HG03139 (cell line): ENCODE results near the gene LTBP3.

Source experiments
- ATAC-seq: cut with Tn5 transposase; IDR thresholded peaks from one replicate; pipeline ENCODE4 v1.9.1; 2021; ENCODE audit not compliant: unreplicated experiment

The LTBP3 gene

DNA sequence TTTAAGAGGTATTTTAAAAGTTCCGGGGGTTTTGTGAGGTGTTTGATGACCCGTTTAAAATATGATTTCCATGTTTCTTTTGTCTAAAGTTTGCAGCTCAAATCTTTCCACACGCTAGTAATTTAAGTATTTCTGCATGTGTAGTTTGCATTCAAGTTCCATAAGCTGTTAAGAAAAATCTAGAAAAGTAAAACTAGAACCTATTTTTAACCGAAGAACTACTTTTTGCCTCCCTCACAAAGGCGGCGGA, 59.5 kb downstream of the LTBP3 start:
- no peak for ATAC-seq

DNA sequence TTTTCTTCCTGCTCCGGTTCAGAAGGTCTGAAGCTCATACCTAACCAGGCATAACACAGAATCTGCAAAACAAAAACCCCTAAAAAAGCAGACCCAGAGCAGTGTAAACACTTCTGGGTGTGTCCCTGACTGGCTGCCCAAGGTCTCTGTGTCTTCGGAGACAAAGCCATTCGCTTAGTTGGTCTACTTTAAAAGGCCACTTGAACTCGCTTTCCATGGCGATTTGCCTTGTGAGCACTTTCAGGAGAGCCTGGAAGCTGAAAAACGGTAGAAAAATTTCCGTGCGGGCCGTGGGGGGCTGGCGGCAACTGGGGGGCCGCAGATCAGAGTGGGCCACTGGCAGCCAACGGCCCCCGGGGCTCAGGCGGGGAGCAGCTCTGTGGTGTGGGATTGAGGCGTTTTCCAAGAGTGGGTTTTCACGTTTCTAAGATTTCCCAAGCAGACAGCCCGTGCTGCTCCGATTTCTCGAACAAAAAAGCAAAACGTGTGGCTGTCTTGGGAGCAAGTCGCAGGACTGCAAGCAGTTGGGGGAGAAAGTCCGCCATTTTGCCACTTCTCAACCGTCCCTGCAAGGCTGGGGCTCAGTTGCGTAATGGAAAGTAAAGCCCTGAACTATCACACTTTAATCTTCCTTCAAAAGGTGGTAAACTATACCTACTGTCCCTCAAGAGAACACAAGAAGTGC, 60.0 kb downstream of the LTBP3 start:
- no peak for ATAC-seq

DNA sequence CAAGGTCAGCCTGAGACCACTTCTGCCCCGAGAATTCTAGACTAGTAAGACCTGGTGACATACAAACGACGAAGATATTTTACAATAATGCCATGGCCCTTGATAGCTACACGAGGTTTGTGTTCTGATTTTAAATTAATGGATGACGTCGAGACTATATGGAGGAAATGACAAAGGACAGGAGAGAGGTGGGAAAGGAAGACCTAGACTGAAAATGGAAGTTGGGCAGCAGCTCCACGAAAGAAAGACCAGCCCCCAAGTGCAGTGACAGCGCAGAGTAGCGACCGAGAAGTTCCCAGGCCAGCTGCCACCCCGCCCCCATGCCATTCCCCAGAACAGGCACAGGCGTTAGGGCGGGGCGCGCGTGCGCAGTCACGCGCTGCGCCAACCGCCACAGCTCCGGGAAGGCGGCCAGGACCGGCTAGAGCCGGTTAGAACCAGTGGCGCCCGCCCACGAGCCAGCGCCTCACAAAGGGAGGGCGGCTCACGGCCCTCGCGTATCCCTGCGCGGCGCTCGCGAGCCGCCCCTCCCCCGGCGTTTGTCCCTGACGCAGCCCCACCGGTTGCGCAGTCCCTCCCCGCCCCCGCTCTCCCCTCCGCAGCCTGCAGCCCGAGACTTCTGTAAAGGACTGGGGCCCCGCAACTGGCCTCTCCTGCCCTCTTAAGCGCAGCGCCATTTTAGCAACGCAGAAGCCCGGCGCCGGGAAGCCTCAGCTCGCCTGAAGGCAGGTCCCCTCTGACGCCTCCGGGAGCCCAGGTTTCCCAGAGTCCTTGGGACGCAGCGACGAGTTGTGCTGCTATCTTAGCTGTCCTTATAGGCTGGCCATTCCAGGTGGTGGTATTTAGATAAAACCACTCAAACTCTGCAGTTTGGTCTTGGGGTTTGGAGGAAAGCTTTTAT, 60.8 kb downstream of the LTBP3 start:
- ATAC-seq: peak; percentile 59

DNA sequence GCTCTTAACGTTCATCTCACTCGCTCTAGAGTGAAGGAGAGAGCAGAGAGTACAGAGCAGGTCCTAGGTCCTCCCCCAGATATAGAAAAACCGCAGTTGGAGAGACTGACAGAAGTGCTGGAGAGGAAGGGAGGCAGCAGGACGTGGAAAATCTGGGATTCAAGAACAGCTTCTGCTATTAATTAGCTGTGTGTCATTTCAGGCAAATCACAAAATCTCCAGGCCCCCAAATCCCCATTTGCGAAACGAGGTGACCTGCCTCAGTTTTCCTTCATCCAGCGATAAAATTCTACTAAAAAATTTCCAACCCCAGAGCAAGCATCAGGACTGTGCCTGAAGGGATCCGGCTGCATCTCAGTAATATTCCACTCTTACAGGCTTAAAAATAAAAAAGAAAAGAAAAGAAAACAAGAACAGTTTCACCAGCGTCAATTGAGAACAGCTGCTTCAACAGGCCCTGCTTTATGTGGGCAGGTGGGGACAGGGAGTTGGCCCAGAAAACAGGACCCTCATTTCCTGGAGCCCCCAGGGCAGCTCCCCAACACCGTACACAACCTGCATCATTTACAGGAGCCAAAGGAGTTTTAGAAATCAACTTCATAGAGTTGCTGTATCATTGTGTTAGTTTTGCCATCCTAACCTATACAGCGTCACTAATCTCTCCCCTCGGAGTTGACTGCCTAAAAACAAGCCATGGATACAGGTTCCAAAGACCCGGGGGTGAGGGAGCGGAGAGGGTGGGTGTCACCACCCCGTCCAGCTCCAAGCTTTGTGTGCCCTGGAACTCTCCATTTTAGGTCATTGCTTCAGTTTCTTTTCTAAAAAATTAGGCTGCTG, 61.6 kb downstream of the LTBP3 start:
- no peak for ATAC-seq

DNA sequence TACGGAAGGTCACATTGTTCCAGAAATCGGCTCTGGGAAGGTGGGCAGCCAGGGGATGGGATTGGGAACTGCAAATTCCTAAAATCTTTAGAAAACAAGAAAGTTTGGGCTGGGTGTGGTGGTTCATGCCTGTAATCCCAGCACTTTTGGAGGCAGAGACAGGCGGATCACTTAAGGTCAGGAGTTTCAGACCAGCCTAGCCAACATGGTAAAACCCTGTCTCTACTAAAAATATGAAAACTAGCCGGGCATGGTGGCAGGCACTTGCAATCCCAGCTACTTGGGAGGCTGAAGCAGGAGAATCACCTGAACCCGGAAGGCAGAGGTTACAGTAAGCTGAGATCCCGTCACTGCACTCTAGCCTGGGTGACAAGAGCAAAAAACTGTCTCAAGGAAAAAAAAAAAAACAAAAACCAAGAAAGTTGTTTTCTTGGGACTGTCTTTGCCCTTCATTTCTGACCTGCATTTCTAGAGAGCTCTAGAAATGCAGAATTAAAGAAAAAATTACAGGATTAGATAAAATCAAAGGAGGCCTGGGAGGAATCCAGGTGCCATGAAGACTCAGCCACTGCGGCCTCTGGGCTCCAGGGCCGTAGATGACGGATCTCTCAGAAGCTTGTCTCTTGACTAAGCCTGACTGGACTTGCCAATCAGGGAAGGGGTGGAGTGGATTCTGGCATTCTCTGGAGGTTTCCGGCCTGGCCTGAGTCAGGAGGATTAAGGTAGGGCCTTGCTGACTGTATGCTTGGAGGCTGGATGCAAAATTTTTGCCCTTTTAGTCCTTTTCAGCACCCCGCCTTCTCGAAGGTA, 64.6 kb downstream of the LTBP3 start:
- no peak for ATAC-seq

DNA sequence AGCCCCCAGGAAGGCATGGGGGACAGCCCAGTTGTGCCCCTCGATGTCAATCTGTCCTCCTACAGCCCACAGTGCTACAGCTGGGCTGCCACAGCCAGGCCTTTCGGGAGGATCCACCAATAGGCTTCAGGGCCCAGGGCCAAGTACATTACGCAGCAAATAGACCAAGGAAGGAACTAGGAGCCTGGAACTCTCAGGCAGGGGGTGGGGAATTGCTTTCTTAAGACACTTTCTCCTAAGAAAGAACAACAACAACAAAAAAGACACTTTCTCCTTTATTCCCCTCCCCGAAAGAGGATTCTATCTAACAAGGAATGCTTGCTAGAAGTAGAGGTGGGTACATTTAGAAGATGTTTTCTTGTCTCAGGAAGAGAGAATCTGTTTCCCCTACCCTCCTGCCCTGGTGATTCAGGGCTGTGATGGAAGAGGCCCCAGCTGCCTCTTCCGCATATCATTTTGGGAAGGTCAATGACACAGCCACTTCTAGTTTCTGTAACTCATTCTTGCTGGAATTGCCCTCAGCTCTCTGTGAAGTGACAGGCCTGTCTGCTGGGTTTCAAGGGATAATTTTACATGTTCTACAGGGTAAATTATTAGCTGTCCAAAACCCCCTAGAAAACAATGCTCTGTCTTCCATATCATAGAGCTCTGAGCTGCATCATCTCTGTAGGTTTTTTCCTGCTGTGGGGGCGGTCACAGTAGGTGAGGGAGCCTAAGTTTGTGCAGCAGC, 65.4 kb downstream of the LTBP3 start:
- no peak for ATAC-seq

DNA sequence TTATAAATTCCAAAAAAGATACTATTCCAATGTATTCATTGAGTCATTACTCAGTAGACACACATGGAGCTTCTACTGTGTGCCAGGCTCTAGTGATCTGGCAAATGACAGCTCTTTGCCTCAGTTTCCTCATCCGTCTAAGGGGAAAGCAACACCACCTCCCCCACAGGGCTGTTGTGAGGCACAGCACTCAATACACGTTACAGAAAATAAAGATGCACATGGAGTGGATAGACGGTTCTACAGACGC, 65.8 kb downstream of the LTBP3 start:
- ATAC-seq: no peak

DNA sequence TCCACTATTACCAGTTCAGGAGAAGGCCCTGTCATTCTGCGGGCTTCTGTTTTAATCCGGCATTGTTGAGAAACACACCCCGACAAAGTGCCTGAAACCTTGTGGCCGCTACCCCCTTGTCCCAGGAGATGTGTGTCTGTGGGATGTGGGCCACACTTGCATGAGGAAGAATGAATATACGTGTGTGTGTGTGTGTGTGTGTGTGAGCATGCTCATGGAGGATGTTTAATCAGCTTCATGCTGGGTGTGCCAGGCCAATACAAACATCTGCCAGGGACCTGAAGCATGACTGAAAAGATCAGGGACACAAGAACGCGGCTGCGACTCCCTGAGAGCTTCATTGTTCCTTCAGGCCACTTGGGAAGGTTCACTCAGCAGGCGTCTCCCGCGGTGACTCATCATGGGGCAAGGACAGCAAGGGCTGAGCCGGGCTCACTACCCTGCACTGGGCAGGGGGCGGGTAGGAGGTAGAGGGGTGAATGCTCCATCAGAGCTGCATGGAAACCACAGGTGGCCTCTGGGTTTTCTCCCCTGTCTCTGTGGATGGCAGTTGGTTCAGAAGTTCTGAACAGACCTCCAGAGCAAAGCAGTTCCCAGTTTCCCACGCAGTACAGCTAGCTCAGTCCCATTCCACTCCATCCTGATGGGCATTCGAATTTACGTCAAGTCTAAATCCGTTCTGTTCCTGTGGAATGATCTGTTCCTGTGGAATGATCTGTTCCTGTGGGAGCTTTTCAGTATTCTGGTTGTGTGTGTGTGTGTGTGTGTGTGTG, 66.4 kb downstream of the LTBP3 start:
- ATAC-seq: no peak

DNA sequence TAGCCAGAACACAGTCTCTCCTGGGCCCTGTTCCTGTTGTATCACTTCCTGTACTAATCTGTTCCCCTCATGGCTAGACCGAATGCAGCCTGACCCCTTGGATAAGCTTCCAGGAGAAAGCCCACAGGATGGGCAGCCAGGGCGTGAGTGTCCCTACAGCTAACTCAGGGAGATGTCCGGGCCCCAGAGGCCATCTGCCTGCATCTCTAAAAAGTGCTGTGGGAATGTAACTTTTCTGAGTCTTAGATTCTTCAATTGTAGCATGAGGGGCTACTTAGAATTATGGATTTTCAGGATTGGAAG, 67.0 kb downstream of the LTBP3 start:
- ATAC-seq: no peak

DNA sequence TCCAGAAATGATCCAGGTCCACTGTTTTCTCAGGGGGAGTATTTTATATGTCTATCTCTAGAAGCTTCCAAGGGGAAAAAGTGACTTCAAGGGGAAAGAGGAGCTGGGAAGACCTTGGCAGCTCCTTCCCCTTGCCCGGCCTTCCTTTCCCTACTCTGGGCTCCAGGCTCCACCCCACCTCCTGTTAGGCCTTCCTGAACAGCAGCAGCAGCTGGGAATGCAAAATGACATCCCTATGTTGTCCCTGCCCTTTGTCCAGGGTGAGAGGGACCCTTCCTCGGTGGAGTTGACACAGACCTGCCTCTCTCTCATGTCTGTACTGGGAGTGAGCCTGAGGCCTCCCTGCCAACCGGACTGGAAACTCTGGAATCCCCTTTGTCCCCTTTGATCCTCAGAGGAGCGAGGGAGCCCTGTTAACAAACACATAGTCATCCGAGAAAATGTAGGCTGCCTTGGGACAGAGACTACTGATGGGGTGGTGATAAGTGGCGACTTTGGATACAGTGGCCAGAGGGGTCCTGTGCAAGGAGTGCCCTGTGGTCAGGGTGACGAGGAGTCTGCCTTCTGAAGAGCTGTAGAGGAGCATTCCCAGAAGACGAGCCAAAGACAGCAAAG, 68.3 kb downstream of the LTBP3 start:
- ATAC-seq: no peak

DNA sequence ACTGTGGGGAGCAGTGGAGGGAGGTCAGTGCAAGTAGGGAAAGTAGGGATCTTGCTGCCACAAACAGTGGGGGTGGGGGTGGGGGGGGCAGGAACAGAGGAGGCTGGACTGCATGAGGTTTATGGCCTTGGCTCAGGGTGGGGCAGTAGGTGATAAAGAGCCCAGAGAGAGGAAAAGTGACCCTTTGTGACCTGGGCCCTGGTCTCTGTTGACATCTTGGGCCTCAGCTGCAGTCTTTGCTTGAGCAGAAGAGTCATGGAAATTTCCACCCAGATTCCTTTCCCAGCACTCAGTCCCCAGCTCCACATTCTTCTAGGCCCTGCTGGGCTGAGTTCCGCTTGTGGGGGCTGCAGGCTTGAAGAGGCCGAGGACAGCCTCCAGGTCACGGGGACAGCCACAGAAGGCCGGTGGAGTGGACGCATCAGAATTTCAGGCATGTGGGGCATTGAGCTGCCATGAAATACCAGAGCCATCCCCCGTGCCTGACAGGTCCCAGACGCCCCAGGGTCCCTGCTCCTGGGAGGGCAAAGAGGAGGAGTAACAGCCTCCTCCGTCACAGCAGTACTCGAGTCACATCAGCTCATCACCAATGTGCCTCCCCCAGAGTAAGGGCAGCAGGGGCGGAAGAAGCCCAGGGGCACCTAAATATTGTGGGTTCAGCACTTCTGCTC, 69.0 kb downstream of the LTBP3 start:
- ATAC-seq: no peak
